HG03565 (cell line): ENCODE data around the gene CBX5.
"Not testable (repeated sequence)": the region's sequence is repeated elsewhere in the genome, so short reads cannot be mapped to it uniquely, and the experiment has no call there.

ENCODE experiments used
- ATAC-seq: cut with Tn5 transposase; IDR thresholded peaks from one replicate; pipeline ENCODE4 v1.9.1; 2021; ENCODE audit warnings: mild to moderate bottlenecking, moderate library complexity; ENCODE audit not compliant: unreplicated experiment

Gene CBX5

GRCh38 chr12:54201001-54201794, 78.7 kb downstream of the CBX5 start:
- ATAC-seq = no peak

- no peak for ATAC-seq
Observed at GRCh38 chr12:54200412-54200811, 79.5 kb downstream of the CBX5 start.

GRCh38 chr12:54199917-54200316, 80.0 kb downstream of the CBX5 start:
- no peak for ATAC-seq

GRCh38 chr12:54199034-54199433, 80.9 kb downstream of the CBX5 start:
- ATAC-seq = no peak

GRCh38 chr12:54197431-54197909, 82.5 kb downstream of the CBX5 start:
- ATAC-seq = no peak

- ATAC-seq = no peak
Observed at GRCh38 chr12:54197010-54197409, 82.9 kb downstream of the CBX5 start.

- ATAC-seq = no peak
Observed at GRCh38 chr12:54196396-54196795, 83.5 kb downstream of the CBX5 start.

GRCh38 chr12:54195737-54196347, 84.1 kb downstream of the CBX5 start:
- no peak for ATAC-seq

GRCh38 chr12:54195080-54195736, 84.7 kb downstream of the CBX5 start:
- no peak for ATAC-seq

- ATAC-seq = not testable (repeated sequence)
Observed at GRCh38 chr12:54194611-54195010, 85.3 kb downstream of the CBX5 start.

GRCh38 chr12:54193434-54193833, 86.5 kb downstream of the CBX5 start:
- ATAC-seq = no peak

GRCh38 chr12:54191550-54192022, 88.3 kb downstream of the CBX5 start:
- ATAC-seq = no peak

GRCh38 chr12:54191126-54191525, 88.8 kb downstream of the CBX5 start:
- ATAC-seq = no peak

GRCh38 chr12:54189198-54189539, 90.8 kb downstream of the CBX5 start:
- no peak for ATAC-seq

- no peak for ATAC-seq
Observed at GRCh38 chr12:54187075-54187474, 92.8 kb downstream of the CBX5 start.

GRCh38 chr12:54185919-54186318, 94.0 kb downstream of the CBX5 start:
- no peak for ATAC-seq

- not testable (repeated sequence) for ATAC-seq
Observed at GRCh38 chr12:54185297-54185696, 94.6 kb downstream of the CBX5 start.

- no peak for ATAC-seq
Observed at GRCh38 chr12:54184024-54184805, 95.7 kb downstream of the CBX5 start.

GRCh38 chr12:54182981-54183380, 96.9 kb downstream of the CBX5 start:
- ATAC-seq = no peak

- no peak for ATAC-seq
Observed at GRCh38 chr12:54182086-54182485, 97.8 kb downstream of the CBX5 start.
